GM19043 (cell line): ENCODE data around the gene CSNK1E.

ENCODE experiments used
- ATAC-seq: cut with Tn5 transposase; IDR thresholded peaks from one replicate; pipeline ENCODE4 v1.9.1; 2021; ENCODE audit warnings: low read depth; ENCODE audit not compliant: unreplicated experiment

The CSNK1E gene

GRCh38 chr22:38309614-38310517 is 7.4 kb downstream of the CSNK1E start:
- ATAC-seq = no peak

DNA sequence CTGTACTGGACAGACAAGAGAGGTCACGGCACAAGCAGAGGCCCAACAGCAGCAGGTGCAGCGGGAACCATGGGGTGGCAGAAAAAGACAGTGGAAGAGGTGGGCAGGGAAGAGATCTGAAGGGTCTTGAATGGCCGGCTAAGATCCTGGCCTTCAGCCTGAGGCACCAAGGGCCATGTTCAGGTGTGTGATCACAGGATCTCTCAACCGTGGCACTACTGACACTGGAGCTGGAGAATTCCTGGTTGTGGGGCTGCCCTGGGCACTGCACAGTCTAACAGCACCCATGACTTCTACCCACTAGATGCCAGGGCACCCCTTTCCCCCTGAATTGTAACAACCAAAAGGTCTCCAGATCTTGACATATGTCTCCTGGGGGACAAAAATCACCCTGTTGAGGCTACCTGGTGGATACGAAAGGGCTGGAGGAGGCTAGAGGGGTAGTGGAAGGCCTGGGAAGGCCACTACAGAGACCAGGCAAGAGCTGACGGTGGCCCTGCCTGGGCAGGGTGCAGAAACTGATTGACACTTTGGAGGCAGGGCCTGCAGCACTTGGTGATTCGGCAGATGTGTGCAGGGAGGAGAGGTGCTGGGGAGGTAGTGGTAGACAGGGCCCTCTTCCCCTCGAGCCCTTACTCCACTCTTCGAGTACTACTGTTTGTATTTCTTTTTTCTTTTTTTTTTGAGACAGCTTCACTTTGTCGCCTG is 8.3 kb downstream of the CSNK1E start:
- ATAC-seq = no peak

GRCh38 chr22:38305471-38306448 is 11.5 kb downstream of the CSNK1E start:
- peak; percentile 61 for ATAC-seq

DNA sequence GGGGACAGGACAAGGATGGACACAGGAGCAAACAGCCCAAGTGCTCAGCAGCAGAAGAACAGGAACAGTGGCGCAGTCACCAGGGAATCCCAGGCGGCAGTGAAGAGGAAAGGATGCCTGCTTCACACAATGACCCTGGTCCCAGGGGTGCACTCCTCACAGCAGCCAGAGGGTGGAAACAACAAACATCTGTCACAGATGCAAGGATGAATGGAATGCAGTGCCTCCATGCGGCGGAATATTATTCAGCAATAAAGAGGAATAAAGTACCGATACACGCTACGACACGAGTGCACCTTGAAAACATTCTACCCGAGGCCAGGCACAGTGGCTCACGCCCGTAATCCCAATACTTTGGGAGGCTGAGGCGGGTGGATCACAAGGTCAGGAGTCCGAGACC is 12.7 kb downstream of the CSNK1E start:
- no peak for ATAC-seq

- ATAC-seq = no peak
Observed at GRCh38 chr22:38303974-38304373, 13.3 kb downstream of the CSNK1E start.

GRCh38 chr22:38302906-38303305 is 14.3 kb downstream of the CSNK1E start:
- ATAC-seq = no peak

DNA sequence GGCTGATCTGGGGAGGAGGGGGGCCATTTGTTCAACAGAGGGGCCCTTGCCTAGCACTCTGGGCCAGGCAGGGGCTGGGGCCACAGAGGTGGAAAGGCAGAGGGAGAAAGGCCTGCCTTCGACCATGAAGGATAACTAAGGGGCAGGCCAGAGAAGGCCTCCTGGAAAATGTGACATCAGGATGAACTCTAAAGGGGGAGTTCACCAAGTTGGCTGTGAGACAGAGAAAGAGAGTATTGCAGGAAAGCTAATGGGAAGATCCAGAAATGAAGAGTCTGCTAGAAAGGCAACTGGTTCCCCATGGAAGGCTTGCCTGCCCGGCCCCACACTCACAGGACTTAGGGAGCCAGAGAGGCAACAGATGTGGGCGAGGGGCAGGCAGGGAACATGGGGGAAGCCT is 16.3 kb downstream of the CSNK1E start:
- ATAC-seq = no peak

DNA sequence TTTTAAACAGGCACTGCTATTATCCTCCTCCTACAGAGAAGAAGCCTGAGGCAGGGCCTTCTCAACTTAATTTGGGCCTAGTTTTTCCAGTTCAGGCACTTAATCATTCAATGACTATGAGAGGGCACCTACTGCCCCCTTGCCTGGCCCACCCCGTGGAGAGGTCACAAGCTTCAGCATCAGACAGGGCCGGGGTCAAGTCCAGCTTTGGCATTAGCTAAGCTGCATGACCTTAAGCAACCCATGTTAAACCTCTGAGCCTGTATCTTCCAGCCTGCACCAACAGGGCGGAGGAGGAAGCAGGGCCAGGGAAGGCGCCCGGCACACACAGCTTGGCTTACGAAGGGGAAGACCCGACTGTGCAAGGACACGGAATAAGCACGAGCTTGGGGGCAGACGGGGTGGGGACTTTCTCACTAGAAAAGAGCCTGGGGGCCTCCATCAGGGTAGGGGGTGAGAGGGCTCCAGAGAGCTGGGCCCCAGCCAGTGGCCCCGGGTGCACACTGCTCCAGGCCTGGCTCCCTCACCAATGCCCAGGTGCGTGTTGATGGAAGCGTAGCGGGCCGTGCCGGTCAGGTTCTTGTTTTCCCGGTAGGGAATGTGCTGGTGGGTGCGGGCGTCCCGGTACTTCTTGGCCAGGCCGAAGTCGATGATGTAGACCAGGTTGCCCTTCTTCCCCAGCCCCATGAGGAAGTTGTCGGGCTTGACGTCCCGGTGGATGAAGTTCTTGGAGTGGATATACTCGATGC is 16.9 kb downstream of the CSNK1E start:
- ATAC-seq = no peak

GRCh38 chr22:38299770-38300102 is 17.5 kb downstream of the CSNK1E start:
- ATAC-seq = no peak

GRCh38 chr22:38298312-38299005 is 18.8 kb downstream of the CSNK1E start:
- ATAC-seq = no peak

GRCh38 chr22:38296372-38296771 is 20.9 kb downstream of the CSNK1E start:
- no peak for ATAC-seq

GRCh38 chr22:38295863-38296262 is 21.4 kb downstream of the CSNK1E start:
- ATAC-seq = no peak

GRCh38 chr22:38295339-38295738 is 21.9 kb downstream of the CSNK1E start:
- ATAC-seq = no peak

DNA sequence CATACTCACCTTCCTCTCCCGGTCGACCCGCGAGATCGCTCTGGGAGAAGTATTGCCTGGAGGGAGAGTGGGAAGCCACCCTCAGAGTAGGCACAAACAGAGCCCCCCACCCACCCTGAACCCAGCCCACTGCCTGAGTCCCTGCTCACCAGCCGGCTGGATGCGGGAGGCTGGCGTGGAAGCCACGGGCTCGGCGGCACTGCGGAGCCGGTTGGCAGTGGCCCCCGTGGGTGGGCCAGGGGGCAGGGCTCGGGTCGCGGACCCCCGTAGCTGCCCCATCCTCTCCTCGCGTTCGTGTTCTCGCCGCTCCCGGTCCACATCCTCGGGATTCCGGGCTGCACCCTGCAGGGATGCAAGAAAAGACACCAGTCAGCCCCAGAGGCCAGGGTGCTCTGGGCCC is 23.0 kb downstream of the CSNK1E start:
- no peak for ATAC-seq

DNA sequence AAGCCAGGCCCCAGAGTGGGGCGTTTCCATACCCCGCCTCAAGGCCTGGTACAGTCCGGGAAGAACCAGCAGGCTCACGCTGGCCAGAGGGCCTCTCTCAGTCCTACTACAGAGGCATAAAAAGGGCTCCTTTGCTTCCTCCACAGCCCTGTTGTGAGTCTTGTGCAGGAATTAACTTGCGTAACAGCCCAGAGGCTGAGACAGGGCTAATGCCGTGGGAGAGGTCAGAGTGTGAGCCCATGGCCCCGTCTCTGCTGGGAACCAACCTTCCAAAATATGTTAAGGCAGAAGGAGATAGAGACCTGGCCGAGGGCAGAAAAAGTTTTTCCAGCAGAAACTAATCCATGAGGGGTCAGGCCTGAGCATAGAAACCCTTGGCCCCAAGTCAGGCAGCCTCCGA is 24.5 kb downstream of the CSNK1E start:
- ATAC-seq = no peak

GRCh38 chr22:38291201-38291777 is 25.9 kb downstream of the CSNK1E start:
- no peak for ATAC-seq

- no peak for ATAC-seq
Observed at GRCh38 chr22:38290347-38290746, 26.9 kb downstream of the CSNK1E start.

DNA sequence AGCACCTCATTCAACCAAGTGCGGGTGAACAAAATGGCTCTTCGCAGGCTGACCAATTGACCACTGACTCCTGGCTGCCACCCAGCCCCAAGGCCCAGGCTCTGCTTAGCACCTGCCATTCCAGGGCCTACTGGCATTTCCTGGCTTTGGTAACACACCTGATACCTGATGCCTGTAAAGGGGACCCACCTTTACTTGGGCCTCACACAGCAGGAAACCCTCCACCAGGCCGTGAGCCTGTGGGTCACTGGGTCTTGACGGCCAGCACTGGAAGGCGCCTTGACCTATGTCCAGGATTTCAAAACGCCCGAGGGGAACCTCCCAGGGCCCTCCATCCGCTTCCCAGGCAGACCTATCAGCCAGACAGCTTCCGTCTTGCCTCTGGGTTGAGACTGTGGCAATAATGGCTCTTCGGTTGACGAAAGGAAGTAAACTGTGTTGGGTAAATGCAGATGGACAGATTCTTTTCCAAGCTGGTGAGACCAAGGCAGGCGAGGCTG is 27.6 kb downstream of the CSNK1E start:
- no peak for ATAC-seq
